Activated T-cell treated with anti-CD3 and anti-CD28 coated beads, Interleukin-2, amount 50 U/mL, for 4 hours (primary cell): ENCODE data around the gene PJA2. TPM values are rescaled to one million over a fixed set of nuclear protein-coding genes. Genes with fewer than 3 reads are reported as not detected.

Experiments used
- ATAC-seq, 2 donors: fragments of 200-7000 bp; cut with Tn5 transposase; one replicate each; pipeline ENCODE4 v1.10.0; 2021
- DNase-seq: peaks from one replicate; pipeline ENCODE4 v3.0.0-alpha.2; 2020
- H3K27me3 Mint-ChIP-seq: one replicate; pipeline ENCODE4 v1.8.0; 2021; ENCODE audit warnings: low read depth, mixed read lengths
- H3K36me3 Mint-ChIP-seq: one replicate; pipeline ENCODE4 v1.8.0; 2022; ENCODE audit warnings: mixed read lengths; ENCODE audit not compliant: insufficient read depth
- H3K4me1 Mint-ChIP-seq: one replicate; pipeline ENCODE4 v1.8.0; 2021; ENCODE audit warnings: low read depth, mixed read lengths
- H3K4me3 Mint-ChIP-seq: one replicate; pipeline ENCODE4 v1.8.0; 2021; ENCODE audit warnings: mild to moderate bottlenecking, moderate library complexity, mixed read lengths
- H3K9me3 Mint-ChIP-seq: one replicate; pipeline ENCODE4 v1.8.0; 2021; ENCODE audit warnings: mixed read lengths
- total RNA-seq, 3 donors: library from RNA; stranded (reverse); gene quantifications; one replicate each; pipeline ENCODE4 v1.2.1, GENCODE V29; 2021

The PJA2 gene
- total RNA-seq, 3 donors from 2014 or later: 27.6 to 33.7 (median 28.8) TPM

GRCh38 chr5:109318455-109319108, 91.2 kb downstream of the PJA2 start:
- DNase-seq (no peak), ATAC-seq (no peak)
- Mint-ChIP-seq H3K36me3 (no peaks in the 10 kb centered on the region), H3K4me1 (peaks cover 2% of the 10 kb centered on the region), H3K4me3 (no peak overlapping the region), H3K9me3 (no peaks in the 10 kb centered on the region), H3K27me3 (no peaks in the 10 kb centered on the region)

- H3K27me3 Mint-ChIP-seq: no peaks in the 10 kb centered on the region
- no peak overlapping the region for H3K4me3 Mint-ChIP-seq
- DNase-seq: no peak
- H3K36me3 Mint-ChIP-seq: no peaks in the 10 kb centered on the region
- peaks cover 2% of the 10 kb centered on the region for H3K4me1 Mint-ChIP-seq
- ATAC-seq: no peak
- H3K9me3 Mint-ChIP-seq: no peaks in the 10 kb centered on the region
These were observed 93.1 kb downstream of the PJA2 start for GRCh38 chr5:109316634-109317033.

- H3K4me3 Mint-ChIP-seq: no peak overlapping the region
- DNase-seq (no peak), ATAC-seq (no peak)
- H3K36me3 Mint-ChIP-seq: no peaks in the 10 kb centered on the region
- peaks cover 2% of the 10 kb centered on the region for H3K4me1 Mint-ChIP-seq
- no peaks in the 10 kb centered on the region for H3K9me3 Mint-ChIP-seq
- no peaks in the 10 kb centered on the region for H3K27me3 Mint-ChIP-seq
These were observed 94.5 kb downstream of the PJA2 start for GRCh38 chr5:109315245-109315644.

- DNase-seq (no peak), ATAC-seq (no peak)
- H3K9me3 Mint-ChIP-seq: no peaks in the 10 kb centered on the region
- H3K27me3 Mint-ChIP-seq: no peaks in the 10 kb centered on the region
- no peak overlapping the region for H3K4me3 Mint-ChIP-seq
- peaks cover 2% of the 10 kb centered on the region for H3K4me1 Mint-ChIP-seq
- no peaks in the 10 kb centered on the region for H3K36me3 Mint-ChIP-seq
These were observed 96.6 kb downstream of the PJA2 start for GRCh38 chr5:109313127-109313526.

- DNase-seq (no peak), ATAC-seq (no peak)
- peaks cover 2% of the 10 kb centered on the region for H3K4me1 Mint-ChIP-seq
- H3K9me3 Mint-ChIP-seq: no peaks in the 10 kb centered on the region
- H3K27me3 Mint-ChIP-seq: no peaks in the 10 kb centered on the region
- H3K36me3 Mint-ChIP-seq: no peaks in the 10 kb centered on the region
- no peak overlapping the region for H3K4me3 Mint-ChIP-seq
These were observed 97.1 kb downstream of the PJA2 start for GRCh38 chr5:109312695-109313094.

GRCh38 chr5:109310315-109310714, 99.5 kb downstream of the PJA2 start:
- Mint-ChIP-seq H3K36me3 (no peaks in the 10 kb centered on the region), H3K27me3 (no peaks in the 10 kb centered on the region), H3K4me1 (no peaks in the 10 kb centered on the region), H3K4me3 (no peak overlapping the region), H3K9me3 (no peaks in the 10 kb centered on the region)
- ATAC-seq (no peak), DNase-seq (no peak)

- ATAC-seq: no peak
- Mint-ChIP-seq H3K4me3 (no peak overlapping the region), H3K36me3 (no peaks in the 10 kb centered on the region), H3K27me3 (no peaks in the 10 kb centered on the region), H3K4me1 (no peaks in the 10 kb centered on the region), H3K9me3 (no peaks in the 10 kb centered on the region)
- no peak for DNase-seq
These were observed 100.3 kb downstream of the PJA2 start for GRCh38 chr5:109309326-109310063.

DNA sequence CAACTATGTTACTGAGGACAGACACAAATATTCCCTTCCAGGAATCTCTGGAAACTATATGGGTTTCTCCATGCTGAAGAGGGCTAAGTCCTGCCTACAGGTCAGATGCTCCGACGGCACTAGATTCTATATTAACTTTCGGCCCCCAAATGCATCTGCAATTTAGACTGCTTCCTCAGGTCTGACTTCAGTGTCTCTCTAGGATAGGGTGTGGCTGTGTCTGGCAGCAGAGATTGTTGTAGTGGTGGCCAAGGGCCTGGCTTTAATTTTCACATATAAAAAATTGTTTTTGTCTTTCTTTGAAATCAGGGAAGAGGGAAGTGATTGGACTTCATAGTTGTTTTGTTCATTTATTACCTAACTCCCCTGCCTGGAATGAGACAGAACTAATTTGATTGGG, 101.8 kb downstream of the PJA2 start:
- ATAC-seq: no peak
- Mint-ChIP-seq H3K4me3 (no peak overlapping the region), H3K36me3 (no peaks in the 10 kb centered on the region), H3K9me3 (no peaks in the 10 kb centered on the region), H3K4me1 (no peaks in the 10 kb centered on the region), H3K27me3 (no peaks in the 10 kb centered on the region)
- DNase-seq: no peak

GRCh38 chr5:109307456-109307855, 102.3 kb downstream of the PJA2 start:
- DNase-seq: no peak
- Mint-ChIP-seq H3K9me3 (no peaks in the 10 kb centered on the region), H3K4me3 (no peak overlapping the region), H3K27me3 (no peaks in the 10 kb centered on the region), H3K4me1 (no peaks in the 10 kb centered on the region), H3K36me3 (no peaks in the 10 kb centered on the region)
- no peak for ATAC-seq

DNA sequence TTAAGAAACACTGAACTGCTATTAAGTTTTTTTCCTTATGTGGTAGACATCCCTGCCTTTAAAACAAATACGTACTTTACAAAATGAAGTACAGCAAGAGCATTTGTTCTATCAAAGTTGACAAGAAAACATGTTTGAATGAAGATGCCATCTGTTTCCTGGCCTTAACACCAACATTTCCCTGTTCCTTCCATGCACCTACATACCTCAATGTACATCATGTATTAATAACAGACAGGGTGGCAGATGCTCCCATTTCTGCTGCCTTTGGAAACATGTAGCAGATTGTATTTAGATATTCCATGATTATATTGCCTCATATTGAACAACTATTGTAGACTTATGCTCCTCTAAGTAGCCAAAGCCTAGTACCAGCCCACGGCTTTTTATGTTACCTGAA, 104.4 kb downstream of the PJA2 start:
- no peaks in the 10 kb centered on the region for H3K36me3 Mint-ChIP-seq
- no peak for DNase-seq
- H3K4me1 Mint-ChIP-seq: no peaks in the 10 kb centered on the region
- H3K27me3 Mint-ChIP-seq: no peaks in the 10 kb centered on the region
- H3K4me3 Mint-ChIP-seq: no peak overlapping the region
- no peak for ATAC-seq
- no peaks in the 10 kb centered on the region for H3K9me3 Mint-ChIP-seq

DNA sequence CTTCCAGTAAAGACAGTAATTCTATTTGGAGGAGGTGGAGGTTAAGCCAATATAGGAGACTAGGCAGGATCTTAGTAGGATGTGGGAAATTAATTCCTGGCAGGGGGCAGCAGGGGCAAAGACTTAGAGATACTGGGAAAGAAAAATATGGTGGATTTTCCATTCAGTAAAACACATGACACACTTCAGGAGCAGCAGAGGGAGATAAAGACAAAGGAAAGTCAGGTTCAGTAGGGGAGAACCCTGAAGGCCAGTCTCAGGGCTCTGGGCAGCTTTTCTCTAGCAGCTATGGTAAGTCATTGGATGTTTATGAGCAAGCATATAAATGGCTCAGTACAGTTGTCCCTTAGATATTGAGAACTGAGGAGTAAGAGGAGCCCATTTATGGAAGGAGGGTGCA, 105.5 kb downstream of the PJA2 start:
- Mint-ChIP-seq H3K36me3 (no peaks in the 10 kb centered on the region), H3K27me3 (no peaks in the 10 kb centered on the region), H3K4me1 (no peaks in the 10 kb centered on the region), H3K9me3 (no peaks in the 10 kb centered on the region), H3K4me3 (no peak overlapping the region)
- ATAC-seq (no peak), DNase-seq (no peak)

GRCh38 chr5:109300367-109300766, 109.4 kb downstream of the PJA2 start:
- Mint-ChIP-seq H3K27me3 (no peaks in the 10 kb centered on the region), H3K4me1 (no peaks in the 10 kb centered on the region), H3K9me3 (no peaks in the 10 kb centered on the region), H3K36me3 (no peaks in the 10 kb centered on the region), H3K4me3 (no peak overlapping the region)
- ATAC-seq: no peak
- no peak for DNase-seq

GRCh38 chr5:109299557-109299956, 110.2 kb downstream of the PJA2 start:
- ATAC-seq (no peak), DNase-seq (no peak)
- H3K27me3 Mint-ChIP-seq: no peaks in the 10 kb centered on the region
- H3K36me3 Mint-ChIP-seq: peaks cover 3% of the 10 kb centered on the region
- H3K9me3 Mint-ChIP-seq: peaks cover 7% of the 10 kb centered on the region
- no peak overlapping the region for H3K4me3 Mint-ChIP-seq
- H3K4me1 Mint-ChIP-seq: no peaks in the 10 kb centered on the region

DNA sequence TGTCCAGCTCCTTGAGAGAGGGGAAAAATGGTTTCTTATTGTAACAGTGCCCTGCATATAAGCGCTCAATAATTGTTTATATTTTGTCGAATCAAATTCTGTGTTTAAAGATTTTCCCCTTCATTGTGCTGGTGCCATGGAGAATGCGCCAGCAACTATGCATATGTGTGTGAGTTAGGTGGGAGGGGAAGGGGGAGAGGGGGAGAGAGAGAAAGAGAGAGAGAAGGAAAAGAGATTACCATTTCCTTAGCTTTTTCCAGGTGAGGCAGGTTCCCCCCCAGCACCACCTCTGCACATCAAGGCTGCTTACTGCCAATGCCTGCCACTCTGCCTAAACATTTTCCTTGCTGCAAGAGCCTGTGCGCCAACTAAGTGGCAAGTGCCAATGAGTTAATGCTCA, 111.0 kb downstream of the PJA2 start:
- DNase-seq (no peak), ATAC-seq (no peak)
- H3K4me3 Mint-ChIP-seq: no peak overlapping the region
- H3K9me3 Mint-ChIP-seq: peaks cover 7% of the 10 kb centered on the region
- H3K27me3 Mint-ChIP-seq: no peaks in the 10 kb centered on the region
- peaks cover 4% of the 10 kb centered on the region for H3K36me3 Mint-ChIP-seq
- H3K4me1 Mint-ChIP-seq: no peaks in the 10 kb centered on the region

GRCh38 chr5:109297900-109298299, 111.9 kb downstream of the PJA2 start:
- Mint-ChIP-seq H3K4me1 (no peaks in the 10 kb centered on the region), H3K9me3 (peaks cover 8% of the 10 kb centered on the region), H3K4me3 (no peak overlapping the region), H3K27me3 (no peaks in the 10 kb centered on the region), H3K36me3 (peaks cover 12% of the 10 kb centered on the region)
- DNase-seq (no peak), ATAC-seq (no peak)
